Uterus (tissue), 2 donors: ENCODE measurements around the gene RABGAP1L.

ENCODE experiments used
- POLR2A ChIP-seq, 2 donors: fragments of 450-650 bp; IDR thresholded peaks; one replicate each; pipeline ENCODE4 v1.6.1; 2016; ENCODE audit warnings: antibody characterized with exemption in 2 of 2, mild to moderate bottlenecking in 1 of 2, moderate library complexity in 1 of 2
- TF ChIP-seq, protein P1 (sequence below), 4 experiments: fragments of 200-600 bp in 2 of 4; fragments of 450-650 bp in 2 of 4; sonication (generic) in 2 of 4; IDR thresholded peaks; one replicate each; pipeline ENCODE4 v1.5.1; 2016 to 2019; ENCODE audit warnings: antibody characterized with exemption in 4 of 4, mild to moderate bottlenecking in 2 of 4, moderate library complexity in 1 of 4

DNA sequence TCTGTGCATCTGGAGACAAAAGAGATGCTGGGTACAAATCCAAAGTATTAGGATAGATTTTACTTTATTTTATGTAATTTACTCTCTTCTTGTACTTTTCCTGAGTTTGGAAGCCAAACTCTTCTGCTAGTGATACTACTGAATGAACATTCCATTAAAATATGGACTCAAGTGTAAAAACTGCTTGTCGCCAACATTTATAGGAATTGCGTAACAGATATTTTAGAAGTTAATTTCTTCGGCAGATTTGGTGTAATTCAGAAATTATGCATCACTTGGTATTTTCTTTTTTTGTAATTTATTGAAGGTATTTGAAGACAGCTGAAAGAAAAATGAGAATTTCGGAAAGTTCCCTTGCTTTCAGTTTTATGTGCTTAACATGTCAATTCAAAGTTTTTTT is 137.0 kb downstream of the RABGAP1L start:
- TF ChIP-seq, protein P1, sequence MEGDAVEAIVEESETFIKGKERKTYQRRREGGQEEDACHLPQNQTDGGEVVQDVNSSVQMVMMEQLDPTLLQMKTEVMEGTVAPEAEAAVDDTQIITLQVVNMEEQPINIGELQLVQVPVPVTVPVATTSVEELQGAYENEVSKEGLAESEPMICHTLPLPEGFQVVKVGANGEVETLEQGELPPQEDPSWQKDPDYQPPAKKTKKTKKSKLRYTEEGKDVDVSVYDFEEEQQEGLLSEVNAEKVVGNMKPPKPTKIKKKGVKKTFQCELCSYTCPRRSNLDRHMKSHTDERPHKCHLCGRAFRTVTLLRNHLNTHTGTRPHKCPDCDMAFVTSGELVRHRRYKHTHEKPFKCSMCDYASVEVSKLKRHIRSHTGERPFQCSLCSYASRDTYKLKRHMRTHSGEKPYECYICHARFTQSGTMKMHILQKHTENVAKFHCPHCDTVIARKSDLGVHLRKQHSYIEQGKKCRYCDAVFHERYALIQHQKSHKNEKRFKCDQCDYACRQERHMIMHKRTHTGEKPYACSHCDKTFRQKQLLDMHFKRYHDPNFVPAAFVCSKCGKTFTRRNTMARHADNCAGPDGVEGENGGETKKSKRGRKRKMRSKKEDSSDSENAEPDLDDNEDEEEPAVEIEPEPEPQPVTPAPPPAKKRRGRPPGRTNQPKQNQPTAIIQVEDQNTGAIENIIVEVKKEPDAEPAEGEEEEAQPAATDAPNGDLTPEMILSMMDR (IDR thresholded peaks at IDR 0.05) = no peak
- TF ChIP-seq POLR2A (IDR thresholded peaks at IDR 0.05) = no peak
